GM11168 (cell line): ENCODE measurements around the gene ADGRD1.

Experiments
- in situ Hi-C: fragments of 300-500 bp; cut with MboI; formaldehyde crosslinking; loops from one replicate; pipeline ENCODE4 v1.12.0; 2022; ENCODE audit warnings: low sequenced_read_pairs; ENCODE audit not compliant: unreplicated experiment

Gene ADGRD1

GRCh38 chr12:131003036-131003715 lies 49.5 kb downstream of the ADGRD1 start:
- in situ Hi-C loops: no loop called here

GRCh38 chr12:131003716-131004045 lies 50.0 kb downstream of the ADGRD1 start:
- in situ Hi-C loops: no loop called here

GRCh38 chr12:131004166-131004565 lies 50.5 kb downstream of the ADGRD1 start:
- in situ Hi-C loops: no loop called here

GRCh38 chr12:131005161-131006035 lies 51.7 kb downstream of the ADGRD1 start:
- in situ Hi-C loops: no loop called here

- in situ Hi-C loops: no loop called here
These were observed 52.5 kb downstream of the ADGRD1 start for GRCh38 chr12:131006036-131006735.

- in situ Hi-C loops: no loop called here
These were observed 53.5 kb downstream of the ADGRD1 start for GRCh38 chr12:131007031-131007739.

GRCh38 chr12:131007740-131008117 lies 54.0 kb downstream of the ADGRD1 start:
- in situ Hi-C loops: no loop called here

- in situ Hi-C loops: no loop called here
These were observed 54.6 kb downstream of the ADGRD1 start for GRCh38 chr12:131008131-131008912.

GRCh38 chr12:131008913-131009270 lies 55.2 kb downstream of the ADGRD1 start:
- in situ Hi-C loops: no loop called here

GRCh38 chr12:131009595-131010395 lies 56.1 kb downstream of the ADGRD1 start:
- in situ Hi-C loops: no loop called here

- in situ Hi-C loops: no loop called here
These were observed 56.9 kb downstream of the ADGRD1 start for GRCh38 chr12:131010396-131011131.

- in situ Hi-C loops: no loop called here
These were observed 57.7 kb downstream of the ADGRD1 start for GRCh38 chr12:131011165-131012079.

- in situ Hi-C loops: no loop called here
These were observed 58.8 kb downstream of the ADGRD1 start for GRCh38 chr12:131012279-131013069.

- in situ Hi-C loops: no loop called here
These were observed 59.4 kb downstream of the ADGRD1 start for GRCh38 chr12:131013118-131013517.

GRCh38 chr12:131014343-131014742 lies 60.6 kb downstream of the ADGRD1 start:
- in situ Hi-C loops: no loop called here

- in situ Hi-C loops: no loop called here
These were observed 62.1 kb downstream of the ADGRD1 start for GRCh38 chr12:131015581-131016337.
